ENCODE measurements around the gene HMGXB4. TPM values are rescaled to one million over a fixed set of nuclear protein-coding genes. Genes with fewer than 3 reads are reported as not detected.
"Not testable (repeated sequence)": the region's sequence is repeated elsewhere in the genome, so short reads cannot be mapped to it uniquely, and the experiment has no call there.

Gene HMGXB4
- total RNA-seq, 4 donors from 2014 or later = 10.8 to 19.0 (median 16.1) TPM

GRCh38 chr22:35230839-35231584 lies 26.3 kb upstream of the HMGXB4 start:
- WGBS, 2 donors (ENCODE audit: low coverage in 1 of 2) = 39 to 49% methylated on average over 15 of the region's 16 CpGs
- no peak overlapping the region for H3K27ac ChIP-seq
- no peaks in the 10 kb centered on the region for H3K4me1 ChIP-seq
- no peak overlapping the region for H3K4me3 ChIP-seq
- no peak for ATAC-seq
- no peaks in the 10 kb centered on the region for H3K36me3 ChIP-seq
- no peak for TF ChIP-seq EP300 (IDR thresholded peaks at IDR 0.05)
- no peak for TF ChIP-seq POLR2AphosphoS5 (IDR thresholded peaks at IDR 0.05)
- no peak for TF ChIP-seq CTCF (IDR thresholded peaks at IDR 0.05)
- peaks cover 71% of the 10 kb centered on the region for H3K27me3 ChIP-seq
- peaks cover 0 to 9% (median 0%) of the 10 kb centered on the region in 3 donors for H3K9me3 ChIP-seq

DNA sequence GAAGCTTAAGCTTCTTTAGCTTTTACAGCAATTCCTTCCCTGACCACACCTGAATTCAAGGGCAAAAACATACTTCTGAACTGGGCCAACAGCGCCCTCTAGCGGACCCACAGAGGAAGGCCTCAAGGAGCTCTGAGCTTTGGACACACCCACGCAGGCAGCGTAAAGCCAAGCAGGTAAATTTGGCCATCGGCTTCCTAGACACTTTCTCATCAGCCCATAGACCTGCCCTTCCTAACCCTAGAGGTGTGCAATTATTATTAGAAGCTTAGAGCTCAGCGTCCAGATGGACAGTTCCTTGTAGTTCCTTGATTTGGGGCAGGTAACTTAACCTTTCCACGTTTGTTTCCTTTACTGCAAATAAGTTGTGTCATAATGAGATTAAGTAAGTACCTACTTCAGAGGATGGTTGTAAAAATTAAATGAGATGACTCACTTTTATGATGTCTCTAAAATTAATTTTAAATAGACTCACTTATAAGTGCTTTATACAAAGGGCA lies 25.7 kb upstream of the HMGXB4 start:
- Histone ChIP-seq H3K27me3 (peaks cover 64% of the 10 kb centered on the region), H3K4me1 (no peaks in the 10 kb centered on the region), H3K4me3 (no peak overlapping the region), H3K36me3 (no peaks in the 10 kb centered on the region), H3K27ac (no peak overlapping the region), H3K9me3 (peaks cover 0 to 9% (median 0%) of the 10 kb centered on the region in 3 donors)
- no peak for ATAC-seq
- TF ChIP-seq CTCF (IDR thresholded peaks at IDR 0.05) = peak; percentile 60 to 79 (median 62)
- no peak for TF ChIP-seq POLR2AphosphoS5 (IDR thresholded peaks at IDR 0.05)
- WGBS, 2 donors (ENCODE audit: low coverage in 1 of 2) = 0 to 19% methylated on average over 1 to 7 of the region's 7 CpGs

GRCh38 chr22:35238749-35239148 lies 18.5 kb upstream of the HMGXB4 start:
- not testable (repeated sequence) for H3K4me3 ChIP-seq, H3K9me3 ChIP-seq, ATAC-seq, H3K4me1 ChIP-seq, H3K27ac ChIP-seq, H3K36me3 ChIP-seq
- peaks cover 10% of the 10 kb centered on the region for H3K27me3 ChIP-seq
- WGBS, 2 donors (ENCODE audit: low coverage in 1 of 2) = 100% methylated on average over 1 of the region's 1 CpG

DNA sequence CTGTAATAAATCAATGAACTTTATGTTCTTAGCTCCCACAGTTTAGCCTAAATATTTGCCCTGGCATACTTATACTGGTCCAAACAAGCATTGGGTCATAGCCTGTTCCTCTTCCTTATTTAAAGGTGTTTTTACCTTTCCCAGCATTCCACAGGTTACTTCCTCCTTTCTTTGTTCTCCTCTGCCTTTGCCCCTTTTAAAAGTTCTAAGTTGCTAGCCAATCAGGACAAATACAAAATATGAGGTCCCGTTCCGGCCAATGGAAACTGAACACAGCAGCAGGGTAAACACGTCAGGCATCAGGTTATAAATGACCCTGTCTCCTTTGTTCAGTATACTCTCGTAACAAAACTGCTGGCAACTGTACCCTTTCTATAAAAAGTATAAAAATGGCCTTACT lies 12.8 kb upstream of the HMGXB4 start:
- H3K27ac ChIP-seq, ATAC-seq: not testable (repeated sequence)

GRCh38 chr22:35250156-35250555 lies 7.1 kb upstream of the HMGXB4 start:
- no peak overlapping the region for H3K27ac ChIP-seq
- no peak overlapping the region for H3K4me3 ChIP-seq
- no peak for ATAC-seq
- TF ChIP-seq CTCF (IDR thresholded peaks at IDR 0.05) (no peak), POLR2A (IDR thresholded peaks at IDR 0.05) (no peak), POLR2AphosphoS5 (IDR thresholded peaks at IDR 0.05) (no peak), EP300 (IDR thresholded peaks at IDR 0.05) (no peak)
- WGBS, 2 donors (ENCODE audit: low coverage in 1 of 2) = 63 to 78% methylated on average over 4 of the region's 4 CpGs
- no peaks in the 10 kb centered on the region for H3K9me3 ChIP-seq
- peaks cover 22% of the 10 kb centered on the region for H3K27me3 ChIP-seq
- no peaks in the 10 kb centered on the region for H3K36me3 ChIP-seq
- no peaks in the 10 kb centered on the region for H3K4me1 ChIP-seq

More for the DNA sequence above, 12.8 kb upstream of the HMGXB4 start:
- H3K4me3 ChIP-seq, H3K36me3 ChIP-seq, H3K4me1 ChIP-seq, H3K9me3 ChIP-seq: not testable (repeated sequence)
- WGBS, 2 donors (ENCODE audit: low coverage in 1 of 2) = 47 to 57% methylated on average over 4 of the region's 4 CpGs
- peaks cover 27% of the 10 kb centered on the region for H3K27me3 ChIP-seq

DNA sequence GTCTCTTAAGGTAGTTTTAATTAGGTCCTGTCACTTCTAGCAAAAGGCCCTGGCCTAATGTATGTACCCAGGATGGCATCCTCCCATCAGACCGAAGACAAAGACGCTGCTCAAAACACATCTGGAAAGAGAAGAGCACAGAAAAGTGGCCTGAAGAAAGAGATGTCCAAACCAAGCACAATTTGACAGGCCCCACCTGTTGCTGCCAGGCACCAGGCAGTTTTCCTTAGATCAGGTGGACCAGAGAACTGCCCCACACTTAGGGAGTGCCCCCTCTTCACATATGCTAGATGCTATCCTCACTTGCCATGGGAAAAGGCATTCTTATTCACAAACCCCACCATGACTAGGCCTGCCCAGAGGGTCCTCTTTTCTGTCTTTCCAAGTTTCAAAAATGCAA lies 3.3 kb upstream of the HMGXB4 start:
- H3K36me3 ChIP-seq = no peaks in the 10 kb centered on the region
- no peaks in the 10 kb centered on the region for H3K9me3 ChIP-seq
- no CpG with 5 or more reads among the region's 2 CpGs for WGBS, 2 donors (ENCODE audit: low coverage in 1 of 2)
- peaks cover 0 to 18% (median 3%) of the 10 kb centered on the region in 3 donors for H3K4me1 ChIP-seq
- peaks cover 5% of the 10 kb centered on the region for H3K27me3 ChIP-seq
- no peak overlapping the region for H3K4me3 ChIP-seq
- TF ChIP-seq POLR2A (IDR thresholded peaks at IDR 0.05) = no peak
- TF ChIP-seq POLR2AphosphoS5 (IDR thresholded peaks at IDR 0.05) = no peak
- TF ChIP-seq EP300 (IDR thresholded peaks at IDR 0.05) = no peak
- TF ChIP-seq CTCF (IDR thresholded peaks at IDR 0.05) = no peak
- ATAC-seq = no peak
- H3K27ac ChIP-seq = no peak overlapping the region

All from gastroesophageal sphincter (tissue), 4 donors.